Skeletal muscle satellite cell (primary cell): ENCODE data around the gene PKD1L1.

Experiments
- H3K27me3 ChIP-seq: 2 replicates; pipeline ENCODE4 v1.7.0; 2013; ENCODE audit warnings: low read length; ENCODE audit not compliant: control insufficient read depth, insufficient read depth
- H3K36me3 ChIP-seq: 2 replicates; pipeline ENCODE4 v1.7.0; 2013; ENCODE audit warnings: mild to moderate bottlenecking, control low read depth, low read length; ENCODE audit not compliant: insufficient read depth
- H3K4me1 ChIP-seq: 2 replicates; pipeline ENCODE4 v1.7.0; 2013; ENCODE audit warnings: low read length; ENCODE audit not compliant: control insufficient read depth, insufficient read depth
- H3K4me2 ChIP-seq: 2 replicates; pipeline ENCODE4 v1.7.0; 2013; ENCODE audit warnings: mild to moderate bottlenecking, low read length
- H3K4me3 ChIP-seq: 2 replicates; pipeline ENCODE4 v1.7.0; 2013; ENCODE audit warnings: low read length
- H3K9ac ChIP-seq: 2 replicates; pipeline ENCODE4 v1.7.0; 2013; ENCODE audit warnings: mild to moderate bottlenecking, low read depth, low read length, moderate library complexity
- H3K9me3 ChIP-seq: replicated peaks from 2 replicates; pipeline ENCODE4 v1.7.0; 2013; ENCODE audit warnings: mild to moderate bottlenecking, control low read depth, low read length

The PKD1L1 gene

GRCh38 chr7:47954231-47954911 lies 6.1 kb upstream of the PKD1L1 start:
- no peaks in the 10 kb centered on the region for H3K9me3 ChIP-seq
- peaks cover 17% of the 10 kb centered on the region for H3K36me3 ChIP-seq
- H3K27me3 ChIP-seq: no peaks in the 10 kb centered on the region
- no peak overlapping the region for H3K4me2 ChIP-seq
- peaks cover 4% of the 10 kb centered on the region for H3K4me1 ChIP-seq
- H3K9ac ChIP-seq: no peak overlapping the region
- H3K4me3 ChIP-seq: no peak overlapping the region

GRCh38 chr7:47953822-47954221 lies 5.6 kb upstream of the PKD1L1 start:
- peaks cover 17% of the 10 kb centered on the region for H3K36me3 ChIP-seq
- H3K9me3 ChIP-seq: no peaks in the 10 kb centered on the region
- H3K9ac ChIP-seq: no peak overlapping the region
- no peak overlapping the region for H3K4me3 ChIP-seq
- peaks cover 4% of the 10 kb centered on the region for H3K4me1 ChIP-seq
- no peak overlapping the region for H3K4me2 ChIP-seq
- no peaks in the 10 kb centered on the region for H3K27me3 ChIP-seq

- Histone ChIP-seq H3K9me3 (no peaks in the 10 kb centered on the region), H3K27me3 (no peaks in the 10 kb centered on the region), H3K4me2 (no peak overlapping the region), H3K36me3 (peaks cover 13% of the 10 kb centered on the region), H3K4me1 (peaks cover 4% of the 10 kb centered on the region), H3K4me3 (no peak overlapping the region), H3K9ac (no peak overlapping the region)
These were observed 4.0 kb upstream of the PKD1L1 start for GRCh38 chr7:47952224-47952623.

- H3K9ac ChIP-seq: no peak overlapping the region
- peaks cover 6% of the 10 kb centered on the region for H3K36me3 ChIP-seq
- no peak overlapping the region for H3K4me2 ChIP-seq
- no peak overlapping the region for H3K4me3 ChIP-seq
- no peaks in the 10 kb centered on the region for H3K27me3 ChIP-seq
- H3K4me1 ChIP-seq: peaks cover 4% of the 10 kb centered on the region
- H3K9me3 ChIP-seq: no peaks in the 10 kb centered on the region
These were observed 3.1 kb upstream of the PKD1L1 start for GRCh38 chr7:47951374-47951773.

- Histone ChIP-seq H3K9me3 (no peaks in the 10 kb centered on the region), H3K4me1 (peaks cover 4% of the 10 kb centered on the region), H3K4me2 (no peak overlapping the region), H3K27me3 (no peaks in the 10 kb centered on the region), H3K4me3 (no peak overlapping the region), H3K9ac (no peak overlapping the region), H3K36me3 (peaks cover 6% of the 10 kb centered on the region)
These were observed 2.4 kb upstream of the PKD1L1 start for GRCh38 chr7:47950714-47951113.

GRCh38 chr7:47949703-47950102 lies 1.4 kb upstream of the PKD1L1 start:
- Histone ChIP-seq H3K4me3 (no peak overlapping the region), H3K9ac (no peak overlapping the region), H3K36me3 (peaks cover 2% of the 10 kb centered on the region), H3K9me3 (no peaks in the 10 kb centered on the region), H3K27me3 (no peaks in the 10 kb centered on the region), H3K4me2 (no peak overlapping the region), H3K4me1 (peaks cover 1% of the 10 kb centered on the region)

GRCh38 chr7:47947355-47947749 lies 914 bp downstream of the PKD1L1 start:
- H3K27me3 ChIP-seq: no peaks in the 10 kb centered on the region
- no peaks in the 10 kb centered on the region for H3K36me3 ChIP-seq
- H3K4me3 ChIP-seq: no peak overlapping the region
- peaks cover 6% of the 10 kb centered on the region for H3K4me1 ChIP-seq
- H3K9me3 ChIP-seq: no peaks in the 10 kb centered on the region
- no peak overlapping the region for H3K4me2 ChIP-seq
- no peak overlapping the region for H3K9ac ChIP-seq

- H3K9ac ChIP-seq: no peak overlapping the region
- no peak overlapping the region for H3K4me2 ChIP-seq
- H3K36me3 ChIP-seq: no peaks in the 10 kb centered on the region
- peaks cover 11% of the 10 kb centered on the region for H3K4me1 ChIP-seq
- H3K27me3 ChIP-seq: no peaks in the 10 kb centered on the region
- no peak overlapping the region for H3K4me3 ChIP-seq
- H3K9me3 ChIP-seq: no peaks in the 10 kb centered on the region
These were observed 1.5 kb downstream of the PKD1L1 start for GRCh38 chr7:47946581-47947354.

- H3K4me2 ChIP-seq: no peak overlapping the region
- H3K27me3 ChIP-seq: no peaks in the 10 kb centered on the region
- no peaks in the 10 kb centered on the region for H3K9me3 ChIP-seq
- H3K4me1 ChIP-seq: peaks cover 23% of the 10 kb centered on the region
- H3K36me3 ChIP-seq: no peaks in the 10 kb centered on the region
- H3K9ac ChIP-seq: no peak overlapping the region
- H3K4me3 ChIP-seq: no peak overlapping the region
These were observed 2.8 kb downstream of the PKD1L1 start for GRCh38 chr7:47945261-47946015.

- H3K4me1 ChIP-seq: peaks cover 30% of the 10 kb centered on the region
- H3K9ac ChIP-seq: no peak overlapping the region
- no peaks in the 10 kb centered on the region for H3K36me3 ChIP-seq
These were observed 3.6 kb downstream of the PKD1L1 start for GRCh38 chr7:47944536-47945260.

More at GRCh38 chr7:47944536-47945260, 3.6 kb downstream of the PKD1L1 start:
- no peaks in the 10 kb centered on the region for H3K9me3 ChIP-seq
- H3K27me3 ChIP-seq: no peaks in the 10 kb centered on the region
- no peak overlapping the region for H3K4me2 ChIP-seq
- H3K4me3 ChIP-seq: no peak overlapping the region
